Sigmoid colon (tissue), 7 donors: ENCODE results near the gene C1orf21. TPM values are rescaled to one million over a fixed set of nuclear protein-coding genes. Genes with fewer than 3 reads are reported as not detected.
A peak's percentile ranks its signal among the peaks of the same experiment; 100 is the strongest.

ENCODE experiments used
- DNase-seq: peaks from one replicate; pipeline ENCODE4 v3.0.0-alpha.2; 2019
- H3K27ac ChIP-seq, 4 donors: fragments of 200-600 bp; sonication (generic); one replicate each; pipeline ENCODE4 v1.5.1; 2016 to 2019; ENCODE audit warnings: mild to moderate bottlenecking in 1 of 4
- H3K27me3 ChIP-seq, 3 donors: fragments of 200-600 bp; sonication (generic); one replicate each; pipeline ENCODE4 v1.5.1; 2019; ENCODE audit warnings: mild to moderate bottlenecking in 1 of 3
- H3K36me3 ChIP-seq, 4 donors: fragments of 200-600 bp; sonication (generic); one replicate each; pipeline ENCODE4 v1.5.1; 2016 to 2019
- H3K4me1 ChIP-seq, 4 donors: fragments of 200-600 bp; sonication (generic); one replicate each; pipeline ENCODE4 v1.5.1; 2017 to 2019
- H3K4me3 ChIP-seq, 4 donors: fragments of 200-600 bp; sonication (generic); one replicate each; pipeline ENCODE4 v1.5.1; 2017 to 2019; ENCODE audit warnings: mild to moderate bottlenecking in 2 of 4, moderate library complexity in 1 of 4
- H3K9me3 ChIP-seq, 4 donors: fragments of 200-600 bp in 3 of 4; sonication (generic) in 3 of 4; one replicate each; pipeline versions ENCODE4 v1.5.1 to v1.6.1; 2013 to 2019
- EP300 ChIP-seq, 4 donors: sonication (generic); formaldehyde crosslinking; IDR thresholded peaks; one replicate each; pipeline ENCODE4 v1.6.1; 2017; ENCODE audit warnings: antibody characterized with exemption in 4 of 4
- POLR2A ChIP-seq, 2 donors: fragments of 450-650 bp; IDR thresholded peaks; one replicate each; pipeline ENCODE4 v1.6.1; 2016; ENCODE audit warnings: antibody characterized with exemption in 2 of 2, mild to moderate bottlenecking in 2 of 2, moderate library complexity in 2 of 2
- POLR2AphosphoS5 ChIP-seq, 4 donors: sonication (generic); formaldehyde crosslinking; IDR thresholded peaks; one replicate each; pipeline ENCODE4 v1.6.1; 2017; ENCODE audit warnings: antibody characterized with exemption in 4 of 4
- whole genome bisulfite sequencing, 2 donors: extraction: QIAGEN DNeasy Blood & Tissue Kit; methylation state at CpG; one replicate each; pipeline ENCODE4 v1.1.7; 2013; 5-methylcytosine and 5-hydroxymethylcytosine counted together
- intact Hi-C: fragments of 100-400 bp; cut with DNase I; formaldehyde crosslinking; loops from one replicate; pipeline ENCODE4 v1.15.1; 2023
- polyA plus RNA-seq, 3 donors: library from polyadenylated mRNA; stranded (reverse); fragments of 200-250 nt; gene quantifications; one replicate each; pipeline ENCODE4 v1.2.3, GENCODE V29; 2013
- total RNA-seq, 4 donors: library from RNA; depleted of rRNA; stranded (reverse); fragments of >200 nt; gene quantifications; one replicate each; pipeline ENCODE4 v1.1.0, GENCODE V29; 2016
- TF ChIP-seq, protein P1 (sequence below), 4 experiments: fragments of 450-650 bp in 3 of 4; fragments of 200-600 bp in 1 of 4; IDR thresholded peaks; one replicate each; pipeline ENCODE4 v1.5.1; 2016 to 2019; ENCODE audit warnings: antibody characterized with exemption in 4 of 4, mild to moderate bottlenecking in 3 of 4, moderate library complexity in 2 of 4
- donor health status: healthy with polysubstance abuse.
- donor health status: Bipolar disorder and iron deficiency.
- donor health status: healthy.

C1orf21 gene
- total and polyA plus RNA-seq, 7 donors, result 39.5 to 109 (median 80.0) TPM

DNA sequence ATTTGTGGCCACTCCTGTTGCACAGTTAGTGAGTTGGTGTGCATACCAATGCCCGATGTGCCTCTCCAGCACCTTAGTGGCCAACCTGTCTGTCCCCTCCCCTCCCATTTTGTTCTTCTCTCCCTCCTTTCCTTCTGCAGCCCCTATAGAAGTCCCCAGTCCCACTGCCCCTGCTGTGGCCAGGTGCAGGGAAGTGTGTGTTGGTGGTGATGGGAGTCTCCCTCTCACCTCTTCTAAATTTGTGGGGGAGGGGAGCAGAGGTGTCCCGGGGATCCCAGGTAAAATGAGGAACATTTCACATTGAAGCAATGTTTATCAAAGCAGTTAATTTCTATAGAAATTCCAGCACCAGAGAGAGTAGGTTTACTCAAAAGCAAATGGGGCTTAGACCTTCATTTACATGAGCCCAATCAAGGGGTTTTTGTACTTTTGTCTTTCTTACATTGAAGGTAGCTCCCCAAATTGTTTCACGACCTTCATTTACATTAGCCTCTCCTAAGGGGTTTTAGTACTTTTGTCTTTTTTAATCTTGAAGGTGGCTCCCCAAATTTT is 3.0 kb upstream of the C1orf21 start:
- H3K4me3 ChIP-seq, result no peak overlapping the region
- TF ChIP-seq, protein P1, sequence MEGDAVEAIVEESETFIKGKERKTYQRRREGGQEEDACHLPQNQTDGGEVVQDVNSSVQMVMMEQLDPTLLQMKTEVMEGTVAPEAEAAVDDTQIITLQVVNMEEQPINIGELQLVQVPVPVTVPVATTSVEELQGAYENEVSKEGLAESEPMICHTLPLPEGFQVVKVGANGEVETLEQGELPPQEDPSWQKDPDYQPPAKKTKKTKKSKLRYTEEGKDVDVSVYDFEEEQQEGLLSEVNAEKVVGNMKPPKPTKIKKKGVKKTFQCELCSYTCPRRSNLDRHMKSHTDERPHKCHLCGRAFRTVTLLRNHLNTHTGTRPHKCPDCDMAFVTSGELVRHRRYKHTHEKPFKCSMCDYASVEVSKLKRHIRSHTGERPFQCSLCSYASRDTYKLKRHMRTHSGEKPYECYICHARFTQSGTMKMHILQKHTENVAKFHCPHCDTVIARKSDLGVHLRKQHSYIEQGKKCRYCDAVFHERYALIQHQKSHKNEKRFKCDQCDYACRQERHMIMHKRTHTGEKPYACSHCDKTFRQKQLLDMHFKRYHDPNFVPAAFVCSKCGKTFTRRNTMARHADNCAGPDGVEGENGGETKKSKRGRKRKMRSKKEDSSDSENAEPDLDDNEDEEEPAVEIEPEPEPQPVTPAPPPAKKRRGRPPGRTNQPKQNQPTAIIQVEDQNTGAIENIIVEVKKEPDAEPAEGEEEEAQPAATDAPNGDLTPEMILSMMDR (IDR thresholded peaks at IDR 0.05), result no peak
- TF ChIP-seq POLR2A (IDR thresholded peaks at IDR 0.05), result no peak
- no peak for TF ChIP-seq POLR2AphosphoS5 (IDR thresholded peaks at IDR 0.05)
- TF ChIP-seq EP300 (IDR thresholded peaks at IDR 0.05), result no peak
- H3K27ac ChIP-seq, result no peak overlapping the region
- H3K4me1 ChIP-seq, result peaks cover 0 to 13% (median 8%) of the 10 kb centered on the region in 4 donors
- H3K9me3 ChIP-seq, result no peaks in the 10 kb centered on the region
- DNase-seq, result no peak
- H3K27me3 ChIP-seq, result no peaks in the 10 kb centered on the region
- no peaks in the 10 kb centered on the region for H3K36me3 ChIP-seq
- intact Hi-C loops, result no loop called here
- WGBS, 2 donors, result 84 to 85% methylated on average over 3 of the region's 3 CpGs

DNA sequence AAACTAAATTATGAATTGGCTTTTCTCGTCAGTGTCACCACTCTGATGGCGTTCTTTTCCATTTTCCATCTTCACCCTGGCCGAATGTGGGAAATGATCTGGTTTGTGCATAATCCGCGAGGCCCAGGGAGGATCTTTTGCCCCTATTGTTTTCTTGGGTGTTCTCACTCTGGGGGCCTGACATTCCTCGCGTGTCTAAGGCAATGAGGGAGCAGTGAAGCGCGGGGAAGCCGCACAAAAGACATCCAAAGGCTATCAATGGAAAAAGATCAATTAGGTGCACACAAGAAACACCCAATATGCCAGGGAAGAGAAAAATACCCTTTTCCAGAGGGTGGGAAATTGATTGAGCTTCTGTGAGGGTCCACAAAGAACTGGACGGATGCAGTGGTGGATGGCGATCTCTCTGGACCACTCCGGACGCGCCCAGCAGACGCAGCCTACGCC is 941 bp upstream of the C1orf21 start:
- no peaks in the 10 kb centered on the region for H3K27me3 ChIP-seq
- no peaks in the 10 kb centered on the region for H3K36me3 ChIP-seq
- no peak for TF ChIP-seq EP300 (IDR thresholded peaks at IDR 0.05)
- TF ChIP-seq, protein P1 (IDR thresholded peaks at IDR 0.05), result no peak
- TF ChIP-seq POLR2AphosphoS5 (IDR thresholded peaks at IDR 0.05), result no peak
- no peak for TF ChIP-seq POLR2A (IDR thresholded peaks at IDR 0.05)
- intact Hi-C loops, result loop anchor here (2.0 to 5.0 kb wide), 6 partner anchors 89 to 309 kb away; no protein-coding TSS in a partner anchor
- peak overlapping the region; percentile 86 to 93 (median 92) for H3K27ac ChIP-seq
- peaks cover 0 to 32% (median 18%) of the 10 kb centered on the region in 4 donors for H3K4me1 ChIP-seq
- WGBS, 2 donors, result 36 to 54% methylated on average over 17 of the region's 17 CpGs
- no peaks in the 10 kb centered on the region for H3K9me3 ChIP-seq
- peak overlapping the region; percentile 83 to 98 (median 91) for H3K4me3 ChIP-seq
- no peak for DNase-seq

DNA sequence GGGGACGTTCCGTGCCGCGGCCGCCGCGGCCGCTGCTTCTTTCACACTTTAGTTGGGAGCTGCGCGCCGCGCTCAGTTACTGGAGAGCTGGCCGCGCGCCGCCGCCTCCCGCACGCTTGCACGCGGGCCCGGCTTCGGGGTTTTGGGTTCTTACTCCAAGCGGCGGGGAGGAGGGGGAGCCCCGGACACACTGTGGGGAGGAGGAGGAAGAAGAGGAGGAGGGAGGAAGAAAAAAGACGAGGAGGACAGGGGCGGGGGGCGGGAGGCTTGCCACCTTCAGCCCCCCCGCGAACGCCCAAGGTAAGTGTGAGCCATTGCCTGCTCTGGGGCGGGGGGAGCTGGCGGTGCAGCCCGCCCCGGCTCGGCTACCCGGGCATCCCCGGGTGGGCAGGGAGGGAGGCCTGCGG is 243 bp downstream of the C1orf21 start:
- H3K4me1 ChIP-seq, result peaks cover 0 to 43% (median 28%) of the 10 kb centered on the region in 4 donors
- peak overlapping the region; percentile 83 to 98 (median 91) for H3K4me3 ChIP-seq
- TF ChIP-seq, protein P1 (IDR thresholded peaks at IDR 0.05), result no peak
- TF ChIP-seq POLR2AphosphoS5 (IDR thresholded peaks at IDR 0.05) (peak in 2 of 4 donors; percentile 95 to 98), POLR2A (IDR thresholded peaks at IDR 0.05) (peak in 1 of 2 donors; percentile 2), EP300 (IDR thresholded peaks at IDR 0.05) (no peak)
- no peaks in the 10 kb centered on the region for H3K9me3 ChIP-seq
- 1% methylated on average over 40 of the region's 40 CpGs for WGBS, 2 donors
- peak overlapping the region; percentile 86 to 93 (median 92) for H3K27ac ChIP-seq
- H3K36me3 ChIP-seq, result no peaks in the 10 kb centered on the region
- intact Hi-C loops, result loop anchor here (2.0 to 5.0 kb wide), 6 partner anchors 90 to 310 kb away; no protein-coding TSS in a partner anchor
- no peaks in the 10 kb centered on the region for H3K27me3 ChIP-seq
- DNase-seq, result no peak

DNA sequence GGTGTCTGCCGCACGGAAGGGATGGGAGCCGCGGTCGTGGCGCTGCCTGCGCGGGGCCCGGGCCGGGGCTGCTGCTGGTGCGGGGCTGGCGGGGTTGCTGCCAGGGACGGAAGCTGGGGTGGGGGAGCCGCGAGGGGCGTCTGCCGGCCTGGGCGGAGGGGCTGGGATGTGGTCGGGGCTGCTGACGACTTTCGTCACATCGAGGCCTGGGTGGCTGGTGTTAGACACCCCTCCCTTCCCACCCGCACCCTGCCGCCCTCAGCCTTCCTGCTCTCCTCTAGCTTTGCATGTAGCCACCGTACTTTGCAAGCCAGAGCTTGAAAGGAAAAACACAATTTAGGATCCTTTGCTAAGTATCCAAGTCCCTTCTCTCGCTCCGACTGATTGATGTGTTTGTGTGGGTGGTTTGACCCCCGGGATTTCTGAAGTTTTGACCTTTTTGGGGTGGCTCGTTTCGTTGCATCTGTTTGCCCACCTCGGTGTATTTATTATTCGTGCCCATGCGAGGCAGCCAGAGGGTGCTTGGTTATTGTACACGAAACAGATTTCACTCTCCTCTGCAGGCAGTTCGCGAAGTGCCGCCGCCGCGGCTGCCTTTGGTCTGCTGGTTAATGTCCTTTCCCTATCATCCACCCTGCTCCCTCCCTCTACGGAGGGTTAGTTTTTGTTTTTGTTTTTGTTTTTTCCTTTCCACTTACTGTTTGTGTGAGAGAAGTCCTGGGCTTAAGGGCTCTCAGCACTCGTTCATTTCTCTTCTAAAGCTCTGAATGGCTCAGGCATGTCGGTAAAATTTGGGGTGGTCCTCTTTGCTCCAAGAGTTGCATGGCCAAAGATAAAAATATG is 868 bp downstream of the C1orf21 start:
- H3K27ac ChIP-seq, result peak overlapping the region; percentile 86 to 93 (median 92)
- no peaks in the 10 kb centered on the region for H3K27me3 ChIP-seq
- whole genome bisulfite sequencing, 2 donors, result 1% methylated on average over 43 of the region's 43 CpGs
- H3K4me3 ChIP-seq, result peak overlapping the region; percentile 83 to 98 (median 91)
- H3K9me3 ChIP-seq, result no peaks in the 10 kb centered on the region
- peak; percentile 76 for DNase-seq
- H3K4me1 ChIP-seq, result peaks cover 0 to 47% (median 29%) of the 10 kb centered on the region in 4 donors
- H3K36me3 ChIP-seq, result no peaks in the 10 kb centered on the region
- TF ChIP-seq, protein P1 (IDR thresholded peaks at IDR 0.05), result peak in 2 of 4 experiments; percentile 12 to 19
- TF ChIP-seq POLR2A (IDR thresholded peaks at IDR 0.05) (no peak), POLR2AphosphoS5 (IDR thresholded peaks at IDR 0.05) (peak; percentile 9 to 51 (median 29)), EP300 (IDR thresholded peaks at IDR 0.05) (no peak)
- intact Hi-C loops, result loop anchor here (2.0 to 5.0 kb wide), 7 partner anchors 90 to 310 kb away; no protein-coding TSS in a partner anchor
